ENCODE results near the gene PCDHGA5.

GRCh38 chr5:141366016-141366896, 2.3 kb downstream of the PCDHGA5 start:
- TF ChIP-seq BHLHE40 (IDR thresholded peaks at IDR 0.05; ENCODE audit: borderline replicate concordance) (no peak), ARNT (IDR thresholded peaks at IDR 0.05) (no peak), TARDBP (IDR thresholded peaks at IDR 0.05) (no peak), NFRKB (IDR thresholded peaks at IDR 0.05) (no peak), FOXA1 (IDR thresholded peaks at IDR 0.05) (no peak), SP1 (IDR thresholded peaks at IDR 0.05) (no peak), ZNF384 (IDR thresholded peaks at IDR 0.05) (no peak), LEF1 (IDR thresholded peaks at IDR 0.05; ENCODE audit: borderline replicate concordance) (no peak), FOXM1 (IDR thresholded peaks at IDR 0.05; ENCODE audit: borderline replicate concordance) (no peak)

Data from HEK293T (cell line).